AML-193 (cell line): ENCODE results near the gene SPATS2L.

Experiments
- DNase-seq, 2 experiments: peaks; one replicate each; lab custom pipeline; 2025; lab: John Stamatoyannopoulos, UW

The SPATS2L gene

GRCh38 chr2:200411831-200412230 lies 105.3 kb downstream of the SPATS2L start:
- DNase-seq = no peak

GRCh38 chr2:200414367-200414766 lies 107.9 kb downstream of the SPATS2L start:
- DNase-seq = no peak

GRCh38 chr2:200415455-200415854 lies 109.0 kb downstream of the SPATS2L start:
- no peak for DNase-seq

GRCh38 chr2:200416878-200417277 lies 110.4 kb downstream of the SPATS2L start:
- no peak for DNase-seq

- no peak for DNase-seq
Measured at GRCh38 chr2:200417366-200417765, 110.9 kb downstream of the SPATS2L start.

- no peak for DNase-seq
Measured at GRCh38 chr2:200418399-200418798, 111.9 kb downstream of the SPATS2L start.

GRCh38 chr2:200419325-200419724 lies 112.8 kb downstream of the SPATS2L start:
- DNase-seq = no peak

GRCh38 chr2:200421270-200421669 lies 114.8 kb downstream of the SPATS2L start:
- no peak for DNase-seq

- DNase-seq = no peak
Measured at GRCh38 chr2:200422071-200422470, 115.6 kb downstream of the SPATS2L start.

- DNase-seq = no peak
Measured at GRCh38 chr2:200422532-200423261, 116.2 kb downstream of the SPATS2L start.

- DNase-seq = no peak
Measured at GRCh38 chr2:200423541-200423940, 117.0 kb downstream of the SPATS2L start.

GRCh38 chr2:200425026-200425821 lies 118.7 kb downstream of the SPATS2L start:
- no peak for DNase-seq

- DNase-seq = no peak
Measured at GRCh38 chr2:200426754-200427153, 120.3 kb downstream of the SPATS2L start.

- no peak for DNase-seq
Measured at GRCh38 chr2:200428961-200429665, 122.6 kb downstream of the SPATS2L start.

- DNase-seq = no peak
Measured at GRCh38 chr2:200430017-200430416, 123.5 kb downstream of the SPATS2L start.

GRCh38 chr2:200431996-200432705 lies 125.7 kb downstream of the SPATS2L start:
- DNase-seq = no peak

GRCh38 chr2:200435379-200435778 lies 128.9 kb downstream of the SPATS2L start:
- no peak for DNase-seq

- no peak for DNase-seq
Measured at GRCh38 chr2:200438251-200438650, 131.8 kb downstream of the SPATS2L start.

GRCh38 chr2:200438846-200439245 lies 132.4 kb downstream of the SPATS2L start:
- no peak for DNase-seq

GRCh38 chr2:200439981-200440380 lies 133.5 kb downstream of the SPATS2L start:
- DNase-seq = no peak

GRCh38 chr2:200442471-200442870 lies 136.0 kb downstream of the SPATS2L start:
- no peak for DNase-seq

- no peak for DNase-seq
Measured at GRCh38 chr2:200443376-200443775, 136.9 kb downstream of the SPATS2L start.
